ENCODE results near the gene AGPAT4.

- TF ChIP-seq GATA2 (IDR thresholded peaks at IDR 0.05; ENCODE audit: low read depth, low read length) (no peak), GATA3 (IDR thresholded peaks at IDR 0.05; ENCODE audit: low read depth, low read length) (no peak)
These were observed 57.8 kb downstream of the AGPAT4 start for GRCh38 chr6:161215876-161216615.
